DOHH2 (cell line): ENCODE data around the gene RINL.

Experiments
- H3F3A ChIP-seq: fragments of 200-600 bp; sonication (generic), shearing (Covaris generic); 2 replicates; pipeline ENCODE4 v1.6.0; 2016; ENCODE audit warnings: antibody characterized with exemption, mild to moderate bottlenecking; ENCODE audit not compliant: control insufficient read depth, insufficient read depth
- H3K27ac ChIP-seq: fragments of 200-600 bp; sonication (generic); 2 replicates; pipeline ENCODE4 v1.5.1; 2014; ENCODE audit warnings: low read depth, mild to moderate bottlenecking, low read length, moderate library complexity
- H3K27me3 ChIP-seq: fragments of 200-600 bp; sonication (generic); 2 replicates; pipeline ENCODE4 v1.6.1; 2014; ENCODE audit warnings: mild to moderate bottlenecking, low read length, mixed read lengths; ENCODE audit not compliant: control insufficient read depth
- H3K36me3 ChIP-seq: fragments of 200-600 bp; sonication (generic); 2 replicates; pipeline ENCODE4 v1.6.1; 2014; ENCODE audit warnings: mild to moderate bottlenecking, low read length, moderate library complexity, mixed read lengths; ENCODE audit not compliant: control insufficient read depth
- H3K4me1 ChIP-seq: fragments of 200-600 bp; sonication (generic); 2 replicates; pipeline ENCODE4 v1.6.1; 2014; ENCODE audit warnings: mild to moderate bottlenecking, low read length, mixed read lengths; ENCODE audit not compliant: control insufficient read depth
- H3K4me2 ChIP-seq: fragments of 200-600 bp; sonication (generic); 2 replicates; pipeline ENCODE4 v1.6.0; 2014; ENCODE audit warnings: mild to moderate bottlenecking, low read length, moderate library complexity
- H3K4me3 ChIP-seq: fragments of 200-600 bp; sonication (generic); 2 replicates; pipeline ENCODE4 v1.5.1; 2014; ENCODE audit warnings: mild to moderate bottlenecking, low read length, mixed read lengths
- H3K79me2 ChIP-seq: fragments of 200-600 bp; sonication (generic); 2 replicates; pipeline ENCODE4 v1.6.1; 2014; ENCODE audit warnings: mild to moderate bottlenecking, low read length, mixed read lengths; ENCODE audit not compliant: control insufficient read depth
- H3K9me2 ChIP-seq: fragments of 200-600 bp; sonication (generic); replicated peaks from 2 replicates; pipeline ENCODE4 v1.6.1; 2014; ENCODE audit warnings: mild to moderate bottlenecking, low read length, mixed read lengths; ENCODE audit not compliant: control insufficient read depth
- H3K9me3 ChIP-seq: fragments of 200-600 bp; sonication (generic); 2 replicates; pipeline ENCODE4 v1.6.1; 2014; ENCODE audit warnings: antibody characterized with exemption, low read length, mixed read lengths; ENCODE audit not compliant: control insufficient read depth, insufficient read depth
- H4K20me1 ChIP-seq: fragments of 200-600 bp; sonication (generic); 2 replicates; pipeline ENCODE4 v1.6.0; 2014; ENCODE audit warnings: low read depth, mild to moderate bottlenecking, antibody characterized with exemption, low read length, moderate library complexity; ENCODE audit not compliant: control insufficient read depth, insufficient read depth
- CTCF ChIP-seq: fragments of 200-600 bp; sonication (generic); IDR thresholded peaks from one replicate; pipeline ENCODE4 v1.5.1; 2014; ENCODE audit warnings: antibody characterized with exemption, mild to moderate bottlenecking, low read depth, low read length; ENCODE audit not compliant: poor library complexity, severe bottlenecking
- EZH2phosphoT487 ChIP-seq: fragments of 200-600 bp; sonication (generic); IDR thresholded peaks from 2 replicates; pipeline ENCODE4 v1.6.1; 2017; ENCODE audit warnings: borderline replicate concordance, mild to moderate bottlenecking, antibody characterized with exemption, low read length, moderate library complexity, mixed read lengths

The RINL gene

DNA sequence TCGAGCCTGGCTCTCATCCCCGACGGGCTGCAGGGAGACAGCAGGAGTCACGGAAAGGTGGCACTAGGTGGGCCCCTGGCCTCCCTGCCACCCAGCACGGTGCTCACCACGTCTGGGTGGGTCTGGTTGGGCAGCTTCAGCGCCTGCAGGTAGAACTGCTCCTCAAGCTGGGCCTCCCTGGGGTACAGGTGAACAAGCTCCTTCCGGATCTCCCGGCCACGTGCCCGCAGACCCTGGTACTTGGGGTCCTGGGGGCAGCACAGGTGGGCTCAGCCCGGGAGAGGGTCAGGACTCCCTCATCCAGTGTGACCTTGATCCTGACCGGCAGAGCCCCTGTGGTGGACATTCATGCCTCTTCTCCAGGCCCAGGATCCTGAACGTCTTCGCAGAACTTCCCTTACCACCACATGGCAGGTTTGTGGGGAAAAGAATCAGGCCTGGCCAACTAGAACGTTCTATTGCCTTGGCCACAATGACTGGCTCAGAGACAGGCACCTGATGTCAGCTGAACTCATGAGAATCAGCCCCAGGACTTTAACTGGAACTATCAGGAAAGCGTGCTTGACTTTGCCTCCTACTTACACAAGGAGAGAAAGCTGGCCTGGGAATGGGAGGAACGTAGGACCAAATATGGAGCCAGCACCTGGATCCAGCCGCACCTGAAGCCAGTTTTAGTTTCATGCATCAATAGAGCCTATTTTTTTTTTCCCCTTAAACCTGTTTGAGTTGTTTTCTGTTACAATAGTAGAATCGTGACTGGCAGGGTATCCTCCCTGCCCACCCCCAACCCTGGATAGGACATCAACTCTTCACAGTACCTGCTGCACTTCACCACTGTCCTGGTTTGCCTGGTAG, 43.6 kb upstream of the RINL start:
- H3F3A ChIP-seq: no peaks in the 10 kb centered on the region
- no peaks in the 10 kb centered on the region for H3K79me2 ChIP-seq
- no peaks in the 10 kb centered on the region for H4K20me1 ChIP-seq
- H3K36me3 ChIP-seq: peaks cover 27% of the 10 kb centered on the region
- TF ChIP-seq CTCF (no peak), EZH2phosphoT487 (no peak)
- no peaks in the 10 kb centered on the region for H3K4me1 ChIP-seq
- no peaks in the 10 kb centered on the region for H3K9me3 ChIP-seq
- H3K4me3 ChIP-seq: no peak overlapping the region
- H3K27me3 ChIP-seq: no peaks in the 10 kb centered on the region
- no peak overlapping the region for H3K27ac ChIP-seq
- no peaks in the 10 kb centered on the region for H3K9me2 ChIP-seq
- no peak overlapping the region for H3K4me2 ChIP-seq

DNA sequence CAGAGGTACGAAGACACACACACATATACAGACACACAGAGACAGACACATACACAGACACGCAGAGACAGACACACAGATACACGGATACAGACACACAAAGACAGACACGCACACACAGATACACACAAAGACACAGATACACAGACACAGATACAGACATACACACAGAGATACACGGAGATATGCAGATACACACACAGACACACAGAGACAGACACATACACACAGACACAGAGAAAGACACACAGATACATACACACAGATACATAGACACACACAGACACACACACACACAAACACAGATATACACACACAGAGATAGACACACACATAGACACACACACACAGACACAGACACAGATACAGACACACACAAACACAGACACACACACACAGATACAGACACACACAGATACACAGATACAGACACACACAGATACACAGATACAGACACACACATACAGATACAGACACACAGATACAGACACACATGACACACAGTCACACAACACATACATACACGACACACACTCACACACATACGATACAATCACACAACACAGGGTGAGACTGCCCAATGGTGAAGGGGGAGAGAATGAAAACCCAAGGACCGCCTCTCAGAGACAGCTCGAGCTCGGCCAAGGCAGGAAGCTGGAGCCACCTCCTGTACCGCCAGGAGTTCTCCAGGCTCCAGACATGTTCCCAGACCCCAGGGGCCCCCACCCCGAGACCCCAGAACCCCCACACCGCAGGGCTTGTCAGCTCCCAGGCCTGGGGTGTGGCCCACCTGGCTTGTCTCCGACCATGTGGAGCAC, 42.7 kb upstream of the RINL start:
- Histone ChIP-seq H3K27ac (no peak overlapping the region), H3F3A (no peaks in the 10 kb centered on the region), H3K4me1 (no peaks in the 10 kb centered on the region), H4K20me1 (no peaks in the 10 kb centered on the region), H3K4me3 (no peak overlapping the region), H3K36me3 (peaks cover 22% of the 10 kb centered on the region), H3K27me3 (no peaks in the 10 kb centered on the region), H3K4me2 (no peak overlapping the region), H3K9me3 (no peaks in the 10 kb centered on the region), H3K9me2 (no peaks in the 10 kb centered on the region), H3K79me2 (no peaks in the 10 kb centered on the region)
- no peak for TF ChIP-seq CTCF
- no peak for TF ChIP-seq EZH2phosphoT487

DNA sequence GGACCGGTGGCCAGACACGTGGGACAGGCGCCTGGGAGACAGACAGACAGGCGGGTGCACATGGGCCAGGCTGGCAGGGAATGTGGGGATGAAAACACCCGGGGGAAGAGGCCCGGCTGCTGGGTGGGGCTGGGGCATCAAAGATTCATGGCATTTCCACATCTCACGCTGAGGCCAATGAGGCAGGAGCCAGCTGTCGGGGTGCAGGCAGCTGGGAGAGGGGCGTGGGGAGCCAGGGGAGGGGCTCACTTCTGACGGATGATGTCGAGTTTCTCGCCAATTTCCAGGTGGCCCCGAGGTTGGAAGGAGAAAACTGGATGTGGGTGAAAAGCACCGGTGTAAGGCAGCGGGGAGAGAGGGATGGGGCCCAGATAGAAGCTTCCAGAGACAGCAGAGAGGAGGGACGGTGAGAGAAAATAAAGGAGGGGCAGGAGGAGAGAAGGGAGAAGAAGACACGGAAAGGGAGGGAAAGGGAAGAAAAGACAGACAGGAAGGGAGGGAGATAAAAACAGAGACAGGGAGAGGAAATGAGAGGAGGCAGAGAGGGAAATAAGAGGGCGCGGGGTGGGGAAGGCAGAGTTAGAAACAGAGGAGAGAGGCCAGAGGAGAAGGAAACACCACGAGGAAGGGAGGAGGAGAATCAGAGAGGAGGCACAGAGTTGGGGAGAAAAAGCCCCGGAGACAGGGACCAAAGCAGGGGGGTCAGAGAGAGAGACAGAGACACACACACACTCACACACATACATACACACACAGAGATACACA, 41.9 kb upstream of the RINL start:
- H3K4me3 ChIP-seq: no peak overlapping the region
- no peak for TF ChIP-seq EZH2phosphoT487
- TF ChIP-seq CTCF: no peak
- H3K9me3 ChIP-seq: no peaks in the 10 kb centered on the region
- no peak overlapping the region for H3K4me2 ChIP-seq
- H3K27ac ChIP-seq: no peak overlapping the region
- peaks cover 16% of the 10 kb centered on the region for H3K36me3 ChIP-seq
- H3K4me1 ChIP-seq: no peaks in the 10 kb centered on the region
- H3K79me2 ChIP-seq: no peaks in the 10 kb centered on the region
- H3K27me3 ChIP-seq: no peaks in the 10 kb centered on the region
- no peaks in the 10 kb centered on the region for H3K9me2 ChIP-seq
- no peaks in the 10 kb centered on the region for H4K20me1 ChIP-seq
- no peaks in the 10 kb centered on the region for H3F3A ChIP-seq
